Adrenal gland (tissue), 12 donors: Measurements from ENCODE around the gene JAZF1. TPM values are rescaled to one million over a fixed set of nuclear protein-coding genes. Genes with fewer than 3 reads are reported as not detected.

Source experiments
- DNase-seq, 7 donors: peaks; one replicate each; pipeline ENCODE4 v3.0.0-alpha.2; 2019 to 2020
- H3K27ac ChIP-seq, 5 donors: fragments of 200-600 bp; sonication (generic) in 4 of 5; 1 replicate in 3 of 5; 2 replicates in 2 of 5; pipeline versions ENCODE4 v1.5.1 to v1.8.0; 2016 to 2020; ENCODE audit warnings: mild to moderate bottlenecking in 1 of 5
- H3K27me3 ChIP-seq: fragments of 200-600 bp; 2 replicates; pipeline ENCODE4 v1.8.0; 2021
- H3K36me3 ChIP-seq, 2 donors: fragments of 200-600 bp; replicated peaks in 1 of 2; 1 replicate in 1 of 2; 2 replicates in 1 of 2; pipeline versions ENCODE4 v1.5.1 to v1.8.0; 2018 to 2022
- H3K4me1 ChIP-seq, 2 donors: fragments of 200-600 bp; replicated peaks in 1 of 2; 1 replicate in 1 of 2; 2 replicates in 1 of 2; pipeline versions ENCODE4 v1.5.1 to v1.8.0; 2018 to 2021
- H3K4me3 ChIP-seq, 4 donors: fragments of 200-600 bp; sonication (generic) in 3 of 4; one replicate each; pipeline ENCODE4 v1.5.1; 2016 to 2018
- H3K9me3 ChIP-seq, 3 donors: fragments of 200-600 bp; sonication (generic) in 1 of 3; replicated peaks in 1 of 3; 1 replicate in 2 of 3; 2 replicates in 1 of 3; pipeline versions ENCODE4 v1.5.1 to v1.8.0; 2016 to 2021
- CTCF ChIP-seq, 6 experiments: fragments of 450-650 bp in 4 of 6; fragments of 200-600 bp in 2 of 6; sonication (generic) in 1 of 6; IDR thresholded peaks; 1 replicate in 5 of 6; 2 replicates in 1 of 6; pipeline versions ENCODE4 v1.5.1 to v1.8.0; 2016 to 2021; ENCODE audit warnings: antibody characterized with exemption in 6 of 6, mild to moderate bottlenecking in 2 of 6, moderate library complexity in 1 of 6
- POLR2A ChIP-seq, 2 donors: fragments of 450-650 bp; IDR thresholded peaks; one replicate each; pipeline ENCODE4 v1.6.1; 2017; ENCODE audit warnings: antibody characterized with exemption in 2 of 2, mild to moderate bottlenecking in 2 of 2, moderate library complexity in 1 of 2
- WGBS, 4 donors: extraction: QIAGEN DNeasy Blood & Tissue Kit in 2 of 4; methylation state at CpG; one replicate each; pipeline versions ENCODE4 v1.1.5 to v1.1.7; 2013 to 2017; 5-methylcytosine and 5-hydroxymethylcytosine counted together
- intact Hi-C, 2 donors: fragments of 100-400 bp; cut with DNase I; formaldehyde crosslinking; loops; one replicate each; pipeline versions ENCODE4 v1.14.1 to v1.15.0; 2022 to 2023
- polyA plus RNA-seq, 3 donors: library from polyadenylated mRNA; stranded (reverse); fragments of 200-250 nt in 2 of 3; fragments of 350-450 nt in 1 of 3; fragmentation: Illumina TruSeq in 1 of 3; extraction: RNeasy Lipid Tissue Mini Kit (QIAGEN cat#74804) in 1 of 3; gene quantifications; one replicate each; pipeline ENCODE4 v1.2.3, GENCODE V29; 2013 to 2014
- total RNA-seq, 9 donors: library from RNA; depleted of rRNA in 4 of 9; stranded (reverse); fragments of >200 nt in 4 of 9; fragments of 120-200 nt in 1 of 9; fragmentation: NEBNext Ultra II Directional in 1 of 9; extraction: Animal tissue kit (Norgen Biotek cat#: 25700) in 1 of 9; gene quantifications; one replicate each; pipeline versions ENCODE4 v1.1.0 to v1.2.4, GENCODE V29; 2013 to 2023
- donor health status: healthy with polysubstance abuse.
- donor health status: Bipolar disorder and iron deficiency.
- donor health status: DM: yes; HTN: yes; CAD: no.
- donor health status: DM: no; HTN: no; CAD: no.
- donor health status: DM: no; HTN: no; CAD: no.
- donor health status: DM: yes; HTN: yes; CAD: no.

JAZF1 gene
- total and polyA plus RNA-seq, 12 donors = 18.5 to 192 (median 96.3) TPM

GRCh38 chr7:27802999-27803398 lies 377.6 kb downstream of the JAZF1 start:
- TF ChIP-seq CTCF (IDR thresholded peaks at IDR 0.05) (no peak), POLR2A (IDR thresholded peaks at IDR 0.05) (no peak)
- Histone ChIP-seq H3K4me3 (no peak overlapping the region), H3K27ac (peak overlapping the region; percentile 4 to 86 (median 66)), H3K9me3 (no peaks in the 10 kb centered on the region), H3K27me3 (no peaks in the 10 kb centered on the region), H3K36me3 (no peaks in the 10 kb centered on the region), H3K4me1 (peaks cover 26 to 32% of the 10 kb centered on the region in 2 donors)
- DNase-seq = no peak
- WGBS, 4 donors = 80 to 90% (median 89%) methylated on average over 2 of the region's 2 CpGs
- intact Hi-C loops = no loop called here

- intact Hi-C loops = no loop called here
- Histone ChIP-seq H3K4me3 (no peak overlapping the region), H3K9me3 (no peaks in the 10 kb centered on the region), H3K27me3 (no peaks in the 10 kb centered on the region), H3K4me1 (peaks cover 12 to 18% of the 10 kb centered on the region in 2 donors), H3K36me3 (peaks cover 0 to 24% of the 10 kb centered on the region in 2 donors), H3K27ac (no peak overlapping the region)
- WGBS, 4 donors = 94 to 98% (median 96%) methylated on average over 2 of the region's 2 CpGs
- no peak for DNase-seq
- TF ChIP-seq POLR2A (IDR thresholded peaks at IDR 0.05) (no peak), CTCF (IDR thresholded peaks at IDR 0.05) (no peak)
Observed at GRCh38 chr7:27799212-27799611, 381.4 kb downstream of the JAZF1 start.

- Histone ChIP-seq H3K27me3 (no peaks in the 10 kb centered on the region), H3K4me3 (no peak overlapping the region), H3K36me3 (peaks cover 0 to 48% of the 10 kb centered on the region in 2 donors), H3K9me3 (no peaks in the 10 kb centered on the region), H3K27ac (no peak overlapping the region), H3K4me1 (peaks cover 6 to 18% of the 10 kb centered on the region in 2 donors)
- WGBS, 4 donors = 88 to 100% (median 93%) methylated on average over 1 of the region's 1 CpG
- intact Hi-C loops = no loop called here
- no peak for DNase-seq
- no peak for TF ChIP-seq POLR2A (IDR thresholded peaks at IDR 0.05)
- no peak for TF ChIP-seq CTCF (IDR thresholded peaks at IDR 0.05)
Observed at GRCh38 chr7:27795977-27796376, 384.6 kb downstream of the JAZF1 start.

GRCh38 chr7:27793780-27794179 lies 386.8 kb downstream of the JAZF1 start:
- H3K27ac ChIP-seq = no peak overlapping the region
- peaks cover 0 to 55% of the 10 kb centered on the region in 2 donors for H3K36me3 ChIP-seq
- no peaks in the 10 kb centered on the region for H3K27me3 ChIP-seq
- TF ChIP-seq CTCF (IDR thresholded peaks at IDR 0.05) (no peak), POLR2A (IDR thresholded peaks at IDR 0.05) (no peak)
- no peaks in the 10 kb centered on the region for H3K9me3 ChIP-seq
- peaks cover 6 to 18% of the 10 kb centered on the region in 2 donors for H3K4me1 ChIP-seq
- H3K4me3 ChIP-seq = no peak overlapping the region
- 34 to 52% (median 46%) methylated on average over 1 of the region's 1 CpG for WGBS, 4 donors
- DNase-seq = no peak
- intact Hi-C loops = no loop called here
